ENCODE data around the gene OR8G1. TPM values are rescaled to one million over a fixed set of nuclear protein-coding genes. Genes with fewer than 3 reads are reported as not detected.
"Not testable (repeated sequence)": the region's sequence is repeated elsewhere in the genome, so short reads cannot be mapped to it uniquely, and the experiment has no call there.

The OR8G1 gene
- total and polyA plus RNA-seq, 2 donors (not counting 1 experiment from before 2014, with no cell fraction given) = not detected

- H3K27ac ChIP-seq (ENCODE audit: low read length in 2 of 2) = no peak within 1 kb of the TSS
- no peak within 1 kb of the TSS for H2AFZ ChIP-seq (ENCODE audit: insufficient read depth, low read depth, low read length, poor library complexity, severe bottlenecking)
- no peaks in the 10 kb centered on the region for H3K36me3 ChIP-seq (replicated peaks in 1 of 2; ENCODE audit: control extremely low read depth in 1 of 2, control insufficient read depth in 1 of 2, extremely low read depth in 1 of 2, insufficient read depth in 2 of 2, low read length in 1 of 2)
- DNase-seq (no peak), ATAC-seq (ENCODE audit: low read depth) (no peak)
- no peak within 1 kb of the TSS for H3K9ac ChIP-seq (ENCODE audit: low read length)
- H3K4me3 ChIP-seq (ENCODE audit: control extremely low read depth in 1 of 5, extremely low read depth in 1 of 5, insufficient read depth in 1 of 5, low read depth in 2 of 5, low read length in 4 of 5) = no peak within 1 kb of the TSS
- WGBS (ENCODE audit: insufficient coverage) = 40% methylated on average over 1 of the region's 4 CpGs
- Mint-ChIP-seq H3K9me3 (ENCODE audit: insufficient read depth) (no peaks in the 10 kb centered on the region), H3K27me3 (peaks cover 3% of the 10 kb centered on the region), H3K27ac (no peak within 1 kb of the TSS), H3K4me3 (no peak within 1 kb of the TSS), H3K4me1 (no peaks in the 10 kb centered on the region)
- ChIA-PET POLR2A (no interaction called here), CTCF (interaction anchor here (0.6 kb wide), 1 partner anchor 35 kb away, joined by 4 read pairs; no protein-coding TSS in a partner anchor)
- H3K79me2 ChIP-seq (ENCODE audit: control insufficient read depth, insufficient read depth, low read length) = no peaks in the 10 kb centered on the region
- H3K27me3 ChIP-seq (replicated peaks in 1 of 4; ENCODE audit: control extremely low read depth in 1 of 4, control insufficient read depth in 3 of 4, insufficient read depth in 4 of 4, low read length in 3 of 4) = peaks cover 0 to 4% (median 2%) of the 10 kb centered on the region in 4 experiments
- TF ChIP-seq EZH2 (IDR thresholded peaks at IDR 0.05; ENCODE audit: borderline replicate concordance, insufficient read depth, low read depth, low read length, poor library complexity, severe bottlenecking) = no peak
- TF ChIP-seq, protein P1, sequence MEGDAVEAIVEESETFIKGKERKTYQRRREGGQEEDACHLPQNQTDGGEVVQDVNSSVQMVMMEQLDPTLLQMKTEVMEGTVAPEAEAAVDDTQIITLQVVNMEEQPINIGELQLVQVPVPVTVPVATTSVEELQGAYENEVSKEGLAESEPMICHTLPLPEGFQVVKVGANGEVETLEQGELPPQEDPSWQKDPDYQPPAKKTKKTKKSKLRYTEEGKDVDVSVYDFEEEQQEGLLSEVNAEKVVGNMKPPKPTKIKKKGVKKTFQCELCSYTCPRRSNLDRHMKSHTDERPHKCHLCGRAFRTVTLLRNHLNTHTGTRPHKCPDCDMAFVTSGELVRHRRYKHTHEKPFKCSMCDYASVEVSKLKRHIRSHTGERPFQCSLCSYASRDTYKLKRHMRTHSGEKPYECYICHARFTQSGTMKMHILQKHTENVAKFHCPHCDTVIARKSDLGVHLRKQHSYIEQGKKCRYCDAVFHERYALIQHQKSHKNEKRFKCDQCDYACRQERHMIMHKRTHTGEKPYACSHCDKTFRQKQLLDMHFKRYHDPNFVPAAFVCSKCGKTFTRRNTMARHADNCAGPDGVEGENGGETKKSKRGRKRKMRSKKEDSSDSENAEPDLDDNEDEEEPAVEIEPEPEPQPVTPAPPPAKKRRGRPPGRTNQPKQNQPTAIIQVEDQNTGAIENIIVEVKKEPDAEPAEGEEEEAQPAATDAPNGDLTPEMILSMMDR (IDR thresholded peaks at IDR 0.05) = no peak
- peaks cover 0 to 1% (median 0%) of the 10 kb centered on the region in 3 donors for H3K9me3 ChIP-seq (ENCODE audit: control extremely low read depth in 1 of 3, control insufficient read depth in 2 of 3, insufficient read depth in 1 of 3, low read length in 2 of 3)
- H3K4me1 ChIP-seq (ENCODE audit: control insufficient read depth in 2 of 2, insufficient read depth in 2 of 2, low read length in 2 of 2) = no peaks in the 10 kb centered on the region
- H3K4me2 ChIP-seq (replicated peaks; ENCODE audit: low read depth, low read length, poor library complexity, severe bottlenecking) = no peak within 1 kb of the TSS
- no peaks in the 10 kb centered on the region for H4K20me1 ChIP-seq (ENCODE audit: control insufficient read depth, insufficient read depth, low read length, poor library complexity, severe bottlenecking)
- intact Hi-C loops (cut with micrococcal nuclease) = no loop called here
Observed at GRCh38 chr11:124256076-124256475, 15.2 kb downstream of the OR8G1 start, which contains the start of gene OR8G5. TSS of gene OR8G5 (plus strand) at chr11:124256376. CDS start at chr11:124264932, 8,556 bp downstream.

DNA sequence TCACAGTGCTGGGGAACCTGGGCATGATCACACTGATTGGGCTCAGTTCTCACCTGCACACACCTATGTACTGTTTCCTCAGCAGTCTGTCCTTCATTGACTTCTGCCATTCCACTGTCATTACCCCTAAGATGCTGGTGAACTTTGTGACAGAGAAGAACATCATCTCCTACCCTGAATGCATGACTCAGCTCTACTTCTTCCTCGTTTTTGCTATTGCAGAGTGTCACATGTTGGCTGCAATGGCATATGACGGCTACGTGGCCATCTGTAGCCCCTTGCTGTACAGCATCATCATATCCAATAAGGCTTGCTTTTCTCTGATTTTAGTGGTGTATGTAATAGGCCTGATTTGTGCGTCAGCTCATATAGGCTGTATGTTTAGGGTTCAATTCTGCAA is 24.1 kb downstream of the OR8G1 start:
- ATAC-seq (ENCODE audit: low read depth); H3K36me3 ChIP-seq (replicated peaks in 1 of 2; ENCODE audit: control extremely low read depth in 1 of 2, control insufficient read depth in 1 of 2, extremely low read depth in 1 of 2, insufficient read depth in 2 of 2, low read length in 1 of 2); H3K79me2 ChIP-seq (ENCODE audit: control insufficient read depth, insufficient read depth, low read length); H3K27ac ChIP-seq (ENCODE audit: low read length in 2 of 2); DNase-seq; H3K4me2 ChIP-seq (replicated peaks; ENCODE audit: low read depth, low read length, poor library complexity, severe bottlenecking); H3K9ac ChIP-seq (ENCODE audit: low read length); H3K4me3 ChIP-seq (ENCODE audit: control extremely low read depth in 1 of 5, extremely low read depth in 1 of 5, insufficient read depth in 1 of 5, low read depth in 2 of 5, low read length in 4 of 5); H3K4me1 ChIP-seq (ENCODE audit: control insufficient read depth in 2 of 2, insufficient read depth in 2 of 2, low read length in 2 of 2); H3K9me3 Mint-ChIP-seq (ENCODE audit: insufficient read depth); CTCF ChIA-PET; intact Hi-C loops (cut with micrococcal nuclease); H4K20me1 ChIP-seq (ENCODE audit: control insufficient read depth, insufficient read depth, low read length, poor library complexity, severe bottlenecking); H2AFZ ChIP-seq (ENCODE audit: insufficient read depth, low read depth, low read length, poor library complexity, severe bottlenecking); POLR2A ChIA-PET; H3K4me3 Mint-ChIP-seq; H3K27me3 ChIP-seq (replicated peaks in 1 of 4; ENCODE audit: control extremely low read depth in 1 of 4, control insufficient read depth in 3 of 4, insufficient read depth in 4 of 4, low read length in 3 of 4); H3K27me3 Mint-ChIP-seq; H3K27ac Mint-ChIP-seq; H3K9me3 ChIP-seq (ENCODE audit: control extremely low read depth in 1 of 3, control insufficient read depth in 2 of 3, insufficient read depth in 1 of 3, low read length in 2 of 3); H3K4me1 Mint-ChIP-seq: not testable (repeated sequence)
- no CpG with 5 or more reads among the region's 4 CpGs for WGBS (ENCODE audit: insufficient coverage)

- H2AFZ ChIP-seq (ENCODE audit: insufficient read depth, low read depth, low read length, poor library complexity, severe bottlenecking); H3K4me3 Mint-ChIP-seq; intact Hi-C loops (cut with micrococcal nuclease); H4K20me1 ChIP-seq (ENCODE audit: control insufficient read depth, insufficient read depth, low read length, poor library complexity, severe bottlenecking); H3K4me1 ChIP-seq (ENCODE audit: control insufficient read depth in 2 of 2, insufficient read depth in 2 of 2, low read length in 2 of 2); H3K27me3 Mint-ChIP-seq; H3K36me3 ChIP-seq (replicated peaks in 1 of 2; ENCODE audit: control extremely low read depth in 1 of 2, control insufficient read depth in 1 of 2, extremely low read depth in 1 of 2, insufficient read depth in 2 of 2, low read length in 1 of 2); H3K27ac ChIP-seq (ENCODE audit: low read length in 2 of 2); H3K79me2 ChIP-seq (ENCODE audit: control insufficient read depth, insufficient read depth, low read length); CTCF ChIA-PET; H3K9me3 ChIP-seq (ENCODE audit: control extremely low read depth in 1 of 3, control insufficient read depth in 2 of 3, insufficient read depth in 1 of 3, low read length in 2 of 3); H3K27me3 ChIP-seq (replicated peaks in 1 of 4; ENCODE audit: control extremely low read depth in 1 of 4, control insufficient read depth in 3 of 4, insufficient read depth in 4 of 4, low read length in 3 of 4); H3K4me2 ChIP-seq (replicated peaks; ENCODE audit: low read depth, low read length, poor library complexity, severe bottlenecking); H3K4me3 ChIP-seq (ENCODE audit: control extremely low read depth in 1 of 5, extremely low read depth in 1 of 5, insufficient read depth in 1 of 5, low read depth in 2 of 5, low read length in 4 of 5); H3K9ac ChIP-seq (ENCODE audit: low read length); H3K9me3 Mint-ChIP-seq (ENCODE audit: insufficient read depth); DNase-seq; H3K27ac Mint-ChIP-seq; ATAC-seq (ENCODE audit: low read depth); POLR2A ChIA-PET; H3K4me1 Mint-ChIP-seq: not testable (repeated sequence)
- no CpG with 5 or more reads among the region's 7 CpGs for WGBS (ENCODE audit: insufficient coverage)
Observed at GRCh38 chr11:124270886-124271285, 30.0 kb downstream of the OR8G1 start.
